Uterus (tissue), 4 donors: ENCODE results near the gene SNX6. TPM values are rescaled to one million over a fixed set of nuclear protein-coding genes. Genes with fewer than 3 reads are reported as not detected.

ENCODE experiments used
- small RNA-seq: library from RNA; depleted of rRNA; stranded (forward); fragments of <200 nt; gene quantifications from one replicate; pipeline ENCODE3, GENCODE V24; 2016
- total RNA-seq, 4 donors: library from RNA; depleted of rRNA in 3 of 4; stranded (reverse); fragments of >200 nt in 3 of 4; gene quantifications; one replicate each; pipeline versions ENCODE4 v1.1.0 to v1.2.4, GENCODE V29; 2014 to 2023
- donor health status: DM: yes; HTN: yes; CAD: no.

The SNX6 gene
- total RNA-seq, 4 donors from 2014 or later, result 22.8 to 357 (median 73.9) TPM

Small RNA genes within 50 kb of the gene (small RNA-seq; reads per million reads assigned to genes)
- gene RNU1-27P (not detected), gene RNU1-28P (not detected), gene RNU6-1261P (not detected)

Other genes with a start within 250 kb of the SNX6 start
- gene SPTSSA, start 167.9 kb downstream of the SNX6 start, total RNA-seq, result 10 to 100 TPM in 3 of 4 donors, 1 to 10 TPM in 1; 6.9 to 34.1 (median 28.4) TPM
- gene EAPP, start 90.4 kb downstream of the SNX6 start, total RNA-seq, result 10 to 100 TPM; 36.1 to 68.8 (median 48.9) TPM
- 100 to 1,000 TPM; 108 to 231 (median 139) TPM for gene CFL2, start 84.4 kb upstream of the SNX6 start, total RNA-seq
- gene BAZ1A, start 245.2 kb upstream of the SNX6 start, total RNA-seq, result 10 to 100 TPM; 11.8 to 42.0 (median 27.3) TPM